Left ventricle myocardium inferior (tissue), 1 donor: ENCODE results near the gene CLK4. TPM values are rescaled to one million over a fixed set of nuclear protein-coding genes. Genes with fewer than 3 reads are reported as not detected.
"Not testable (repeated sequence)": the region's sequence is repeated elsewhere in the genome, so short reads cannot be mapped to it uniquely, and the experiment has no call there.

ENCODE experiments used
- DNase-seq: peaks from one replicate; pipeline ENCODE4 v3.0.0-alpha.2; 2020
- H3K27ac ChIP-seq: fragments of 200-600 bp; replicated peaks from 2 replicates; pipeline ENCODE4 v1.8.0; 2021
- H3K27me3 ChIP-seq: fragments of 200-600 bp; 2 replicates; pipeline ENCODE4 v1.8.0; 2021; ENCODE audit warnings: low read depth
- H3K36me3 ChIP-seq: fragments of 200-600 bp; 2 replicates; pipeline ENCODE4 v1.8.0; 2021
- H3K4me1 ChIP-seq: fragments of 200-600 bp; 2 replicates; pipeline ENCODE4 v1.8.0; 2021
- H3K4me3 ChIP-seq: fragments of 200-600 bp; 2 replicates; pipeline ENCODE4 v1.8.0; 2021; ENCODE audit warnings: mild to moderate bottlenecking, moderate library complexity
- H3K9me3 ChIP-seq: fragments of 200-600 bp; replicated peaks from 2 replicates; pipeline ENCODE4 v1.8.0; 2021
- intact Hi-C: fragments of 100-400 bp; cut with micrococcal nuclease; formaldehyde crosslinking; loops from one replicate; pipeline ENCODE4 v1.11.0; 2022
- total RNA-seq: library from RNA; stranded (reverse); fragmentation: NEBNext Ultra II Directional; extraction: Animal tissue kit (Norgen Biotek cat#: 25700); gene quantifications from one replicate; pipeline ENCODE4 v1.2.1, GENCODE V29; 2021
- TF ChIP-seq, protein P1 (sequence below): fragments of 200-600 bp; IDR thresholded peaks from 2 replicates; pipeline ENCODE4 v1.8.0; 2021; ENCODE audit warnings: antibody characterized with exemption, mild to moderate bottlenecking, borderline replicate concordance
- donor health status: DM: no; HTN: yes; CAD: no; lungs with severe emphysema.

Gene CLK4
- total RNA-seq, 1 donor from 2014 or later, result 20.0 TPM

DNA sequence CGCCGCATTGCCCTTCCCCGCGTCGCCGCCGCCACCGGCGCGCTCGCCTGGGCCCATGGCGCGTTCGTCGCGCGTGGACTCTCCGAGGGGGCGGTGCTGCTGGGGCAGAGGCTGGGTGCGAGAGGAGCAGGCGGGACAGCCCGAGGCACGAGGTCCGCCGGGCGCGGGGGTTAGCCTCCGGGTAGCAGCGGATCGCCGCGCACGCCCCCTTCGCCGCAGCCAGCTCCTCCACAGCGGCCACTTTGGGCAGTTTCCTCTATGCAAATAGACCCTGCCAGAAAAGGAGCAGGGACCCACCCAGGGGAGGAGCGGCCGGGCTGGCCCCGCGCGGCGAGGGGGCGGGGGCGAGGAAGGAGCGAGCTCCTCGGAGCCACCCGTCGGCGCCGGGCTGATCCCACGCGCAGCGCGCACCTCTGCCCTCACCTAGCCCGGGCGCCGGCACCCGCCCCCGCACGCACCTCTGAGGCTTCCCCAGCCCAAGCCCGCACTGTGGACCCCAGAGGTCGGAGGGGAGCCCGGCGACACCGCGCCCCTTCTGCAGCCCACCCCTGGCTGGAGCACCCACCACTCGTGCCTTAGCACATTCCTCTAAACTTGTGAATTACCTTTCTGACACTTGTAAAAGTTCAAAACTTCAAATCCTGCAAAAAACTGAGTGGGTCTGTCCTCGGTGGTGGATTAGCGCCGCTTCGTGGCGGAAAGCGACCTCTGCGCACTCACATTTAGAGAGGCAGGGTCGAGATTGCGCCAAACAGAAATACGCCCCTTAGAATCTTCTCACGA is 36.5 kb downstream of the CLK4 start, which contains the start of gene COL23A1:
COL23A1 (minus strand) TSS at position 253 of the 783 bp plus-strand sequence.
- peaks cover 39% of the 10 kb centered on the region for H3K4me1 ChIP-seq
- peak; percentile 72 for DNase-seq
- H3K27ac ChIP-seq, result peak within 1 kb of the TSS; percentile 83
- peaks cover 13% of the 10 kb centered on the region for H3K9me3 ChIP-seq
- peak within 1 kb of the TSS; percentile 68 for H3K4me3 ChIP-seq
- peaks cover 38% of the 10 kb centered on the region for H3K27me3 ChIP-seq
- peaks cover 10% of the 10 kb centered on the region for H3K36me3 ChIP-seq
- intact Hi-C loops, result no loop called here
- TF ChIP-seq, protein P1, sequence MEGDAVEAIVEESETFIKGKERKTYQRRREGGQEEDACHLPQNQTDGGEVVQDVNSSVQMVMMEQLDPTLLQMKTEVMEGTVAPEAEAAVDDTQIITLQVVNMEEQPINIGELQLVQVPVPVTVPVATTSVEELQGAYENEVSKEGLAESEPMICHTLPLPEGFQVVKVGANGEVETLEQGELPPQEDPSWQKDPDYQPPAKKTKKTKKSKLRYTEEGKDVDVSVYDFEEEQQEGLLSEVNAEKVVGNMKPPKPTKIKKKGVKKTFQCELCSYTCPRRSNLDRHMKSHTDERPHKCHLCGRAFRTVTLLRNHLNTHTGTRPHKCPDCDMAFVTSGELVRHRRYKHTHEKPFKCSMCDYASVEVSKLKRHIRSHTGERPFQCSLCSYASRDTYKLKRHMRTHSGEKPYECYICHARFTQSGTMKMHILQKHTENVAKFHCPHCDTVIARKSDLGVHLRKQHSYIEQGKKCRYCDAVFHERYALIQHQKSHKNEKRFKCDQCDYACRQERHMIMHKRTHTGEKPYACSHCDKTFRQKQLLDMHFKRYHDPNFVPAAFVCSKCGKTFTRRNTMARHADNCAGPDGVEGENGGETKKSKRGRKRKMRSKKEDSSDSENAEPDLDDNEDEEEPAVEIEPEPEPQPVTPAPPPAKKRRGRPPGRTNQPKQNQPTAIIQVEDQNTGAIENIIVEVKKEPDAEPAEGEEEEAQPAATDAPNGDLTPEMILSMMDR, result peak; percentile 73

DNA sequence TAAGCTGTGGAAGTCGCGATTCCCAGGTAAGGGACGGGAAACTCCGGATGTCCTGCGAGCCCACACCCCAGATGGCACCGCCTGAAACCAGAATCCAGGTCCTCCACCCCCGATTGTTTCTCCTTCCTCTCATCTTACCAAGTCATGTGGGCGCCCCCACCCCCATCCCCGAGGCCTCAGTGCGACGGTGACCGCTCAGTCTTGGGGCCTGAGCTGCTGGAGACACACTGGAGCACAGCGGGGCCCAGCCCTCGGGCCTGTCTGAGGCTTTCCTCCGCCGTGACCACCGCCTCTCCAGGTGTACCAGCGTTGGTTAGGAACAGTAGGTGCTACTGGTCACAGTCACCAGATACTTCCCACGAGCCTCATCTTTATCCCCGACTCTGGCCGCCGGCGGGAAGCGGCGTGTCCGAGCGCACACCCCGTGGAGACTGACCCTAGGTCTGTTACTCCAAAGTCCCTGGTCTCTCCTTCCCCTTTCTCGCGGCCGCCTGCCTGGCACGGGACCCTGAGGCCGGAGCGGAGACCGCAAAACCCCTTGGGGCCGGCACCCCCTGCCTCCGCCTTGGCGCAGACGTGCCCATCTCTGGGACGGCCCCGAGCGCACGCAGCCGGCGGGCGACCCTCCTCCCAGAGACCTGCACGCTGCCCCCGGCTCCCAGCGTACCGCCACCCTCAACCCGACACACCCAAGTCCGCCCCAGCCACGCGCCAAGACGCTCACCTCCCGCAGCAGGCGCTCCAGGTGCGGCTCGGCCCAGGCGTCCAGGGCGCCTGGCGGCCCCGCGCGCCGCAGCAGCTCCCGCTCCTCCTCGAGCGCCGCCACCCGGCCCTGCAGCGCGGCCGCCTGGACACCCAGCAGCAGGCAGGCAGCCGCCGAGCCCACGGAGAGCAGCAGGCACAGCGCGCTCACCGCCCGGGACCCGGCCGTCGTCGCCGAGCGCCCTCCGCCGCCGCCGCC is 37.4 kb downstream of the CLK4 start:
- peaks cover 1% of the 10 kb centered on the region for H3K36me3 ChIP-seq
- TF ChIP-seq, protein P1, result peak; percentile 43
- peaks cover 39% of the 10 kb centered on the region for H3K4me1 ChIP-seq
- H3K27me3 ChIP-seq, result peaks cover 38% of the 10 kb centered on the region
- peak overlapping the region; percentile 83 for H3K27ac ChIP-seq
- intact Hi-C loops, result no loop called here
- peaks cover 5% of the 10 kb centered on the region for H3K9me3 ChIP-seq
- DNase-seq, result peak; percentile 41
- peak overlapping the region; percentile 68 for H3K4me3 ChIP-seq

DNA sequence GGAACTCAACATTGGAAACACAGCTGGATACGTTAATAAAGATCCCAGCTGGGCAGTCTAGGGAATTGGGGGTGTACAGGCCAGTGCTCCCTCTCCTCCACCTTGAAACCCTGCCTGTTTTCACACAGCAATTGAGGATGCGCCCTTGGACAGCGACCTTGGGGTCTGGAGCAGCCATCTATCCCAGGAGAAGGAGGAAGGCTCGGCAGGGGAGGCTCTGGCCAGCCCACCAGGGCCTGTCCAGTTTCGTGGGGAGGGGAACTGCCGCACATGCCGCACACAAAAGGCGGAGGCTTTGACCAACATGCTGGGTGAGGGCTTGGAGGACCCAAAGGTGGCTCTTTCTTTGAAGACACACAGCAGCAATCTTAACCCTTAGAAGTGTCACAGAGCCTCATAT is 38.1 kb downstream of the CLK4 start:
- Histone ChIP-seq H3K4me3 (no peak overlapping the region), H3K9me3 (no peaks in the 10 kb centered on the region), H3K27ac (no peak overlapping the region), H3K36me3 (no peaks in the 10 kb centered on the region), H3K4me1 (peaks cover 39% of the 10 kb centered on the region), H3K27me3 (peaks cover 38% of the 10 kb centered on the region)
- DNase-seq, result no peak
- TF ChIP-seq, protein P1, result no peak
- intact Hi-C loops, result no loop called here

DNA sequence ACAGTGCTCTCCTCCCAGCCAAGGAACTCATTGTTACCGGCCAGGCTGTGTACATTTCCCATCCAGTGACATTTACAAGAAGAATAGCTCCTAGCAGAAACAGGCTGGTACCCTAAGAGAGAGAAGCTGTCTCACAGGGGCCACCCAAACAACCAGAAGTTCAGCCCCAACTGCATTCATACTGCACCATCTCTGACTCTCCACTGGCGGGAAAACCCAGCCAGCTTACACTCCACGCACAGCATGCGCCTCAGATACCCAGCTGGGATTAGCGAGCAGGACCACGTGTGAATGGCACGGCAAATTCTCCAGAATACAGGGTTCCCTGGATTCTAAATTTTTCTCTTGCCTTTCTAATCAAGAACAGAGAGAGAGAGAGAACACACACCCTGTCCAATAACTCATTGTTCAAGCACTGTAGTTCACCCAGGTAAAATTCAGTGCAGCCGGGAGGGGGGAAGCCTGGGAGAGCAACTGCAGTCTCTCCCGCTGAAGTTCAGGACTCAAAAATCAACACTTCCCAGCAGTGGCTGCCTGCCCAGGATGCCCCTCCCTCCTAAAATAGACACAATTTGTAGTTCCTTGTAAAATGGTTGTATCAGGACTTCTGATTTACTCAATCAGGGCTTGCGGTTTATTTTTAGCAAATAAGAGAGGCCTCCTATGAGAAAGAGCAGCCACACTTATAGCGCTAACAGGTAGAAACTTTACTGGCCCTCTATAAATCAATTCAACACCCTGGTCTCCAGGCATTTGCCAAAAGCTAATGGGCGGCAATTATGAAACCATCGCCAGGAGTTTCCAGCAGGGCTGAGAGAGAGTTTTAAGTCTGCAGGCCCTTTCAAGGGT is 38.9 kb downstream of the CLK4 start:
- Histone ChIP-seq H3K4me1 (peaks cover 39% of the 10 kb centered on the region), H3K27ac (no peak overlapping the region), H3K27me3 (peaks cover 38% of the 10 kb centered on the region), H3K36me3 (no peaks in the 10 kb centered on the region), H3K4me3 (no peak overlapping the region), H3K9me3 (no peaks in the 10 kb centered on the region)
- TF ChIP-seq, protein P1, result no peak
- DNase-seq, result no peak
- intact Hi-C loops, result no loop called here

DNA sequence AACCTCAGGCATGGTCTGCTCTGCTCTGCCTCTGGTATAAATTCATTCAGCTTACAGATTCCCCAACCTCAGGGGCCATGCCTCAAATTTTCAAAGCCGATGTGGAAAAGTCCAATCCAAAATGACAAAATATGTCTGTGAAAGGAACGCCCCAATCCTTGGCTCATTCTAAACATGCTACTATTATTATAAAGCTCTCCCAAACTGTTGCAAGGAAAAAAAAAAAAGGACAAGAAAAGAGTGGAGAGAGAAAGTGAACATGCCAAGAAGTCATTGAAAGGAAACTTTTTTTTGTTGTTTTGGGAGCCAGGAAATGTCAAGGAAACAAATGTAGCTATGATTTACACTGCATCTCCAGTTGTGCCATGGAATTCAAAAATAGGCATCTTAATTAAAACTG is 40.5 kb downstream of the CLK4 start:
- H3K27me3 ChIP-seq, result peaks cover 38% of the 10 kb centered on the region
- TF ChIP-seq, protein P1, result no peak
- H3K9me3 ChIP-seq, result no peaks in the 10 kb centered on the region
- intact Hi-C loops, result no loop called here
- DNase-seq, result no peak
- H3K4me1 ChIP-seq, result peaks cover 35% of the 10 kb centered on the region
- H3K4me3 ChIP-seq, result no peak overlapping the region
- H3K36me3 ChIP-seq, result no peaks in the 10 kb centered on the region
- H3K27ac ChIP-seq, result no peak overlapping the region

DNA sequence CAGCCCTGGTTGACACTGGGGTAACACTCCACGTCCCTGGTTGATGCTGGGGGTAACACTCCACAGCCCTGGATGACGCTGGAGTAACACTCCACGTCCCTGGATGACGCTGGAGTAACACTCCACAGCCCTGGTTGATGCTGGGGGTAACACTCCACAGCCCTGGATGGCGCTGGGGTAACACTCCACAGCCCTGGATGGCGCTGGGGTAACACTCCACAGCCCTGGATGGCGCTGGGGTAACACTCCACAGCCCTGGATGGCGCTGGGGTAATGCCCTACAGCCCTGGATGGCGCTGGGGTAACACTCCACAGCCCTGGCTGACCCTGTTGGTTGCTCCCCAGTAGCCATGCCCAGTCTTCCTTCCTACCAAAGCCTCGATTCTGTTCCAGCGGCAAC is 41.4 kb downstream of the CLK4 start:
- Histone ChIP-seq H3K27me3 (peaks cover 36% of the 10 kb centered on the region), H3K4me1 (peaks cover 26% of the 10 kb centered on the region)
- H3K27ac ChIP-seq, H3K9me3 ChIP-seq, H3K4me3 ChIP-seq, intact Hi-C loops, H3K36me3 ChIP-seq: not testable (repeated sequence)
- DNase-seq, result peak; percentile 46
